HG03378 (cell line): ENCODE measurements around the gene PKN2.
"Not testable (repeated sequence)": the region's sequence is repeated elsewhere in the genome, so short reads cannot be mapped to it uniquely, and the experiment has no call there.

ENCODE experiments used
- ATAC-seq: cut with Tn5 transposase; IDR thresholded peaks from one replicate; pipeline ENCODE4 v1.9.1; 2021; ENCODE audit warnings: mild to moderate bottlenecking, moderate library complexity; ENCODE audit not compliant: unreplicated experiment

The PKN2 gene

GRCh38 chr1:88678405-88678804, 5.7 kb upstream of the PKN2 start:
- ATAC-seq = no peak

- no peak for ATAC-seq
These were observed 3.6 kb upstream of the PKN2 start for GRCh38 chr1:88680471-88680870.

GRCh38 chr1:88680911-88681622, 3.0 kb upstream of the PKN2 start:
- no peak for ATAC-seq

GRCh38 chr1:88684482-88685258, 597 bp downstream of the PKN2 start:
- ATAC-seq = peak; percentile 26

- ATAC-seq = peak; percentile 7
These were observed 1.2 kb downstream of the PKN2 start for GRCh38 chr1:88685259-88685620.

GRCh38 chr1:88691540-88691939, 7.5 kb downstream of the PKN2 start:
- ATAC-seq = no peak

- no peak for ATAC-seq
These were observed 11.7 kb downstream of the PKN2 start for GRCh38 chr1:88695781-88696180.

- ATAC-seq = no peak
These were observed 13.4 kb downstream of the PKN2 start for GRCh38 chr1:88697503-88697902.

GRCh38 chr1:88698140-88698539, 14.1 kb downstream of the PKN2 start:
- ATAC-seq = no peak

GRCh38 chr1:88698764-88699163, 14.7 kb downstream of the PKN2 start:
- ATAC-seq = no peak

- ATAC-seq = no peak
These were observed 16.4 kb downstream of the PKN2 start for GRCh38 chr1:88700425-88701013.

- ATAC-seq = peak; percentile 82
These were observed 17.2 kb downstream of the PKN2 start for GRCh38 chr1:88701275-88701674.

- not testable (repeated sequence) for ATAC-seq
These were observed 17.7 kb downstream of the PKN2 start for GRCh38 chr1:88701793-88702192.

GRCh38 chr1:88708011-88708410, 23.9 kb downstream of the PKN2 start:
- ATAC-seq = no peak

GRCh38 chr1:88712907-88713306, 28.8 kb downstream of the PKN2 start:
- ATAC-seq = not testable (repeated sequence)

- not testable (repeated sequence) for ATAC-seq
These were observed 32.5 kb downstream of the PKN2 start for GRCh38 chr1:88716571-88716970.

GRCh38 chr1:88722492-88722891, 38.4 kb downstream of the PKN2 start:
- ATAC-seq = no peak

- no peak for ATAC-seq
These were observed 42.6 kb downstream of the PKN2 start for GRCh38 chr1:88726697-88727096.

GRCh38 chr1:88727205-88727604, 43.1 kb downstream of the PKN2 start:
- no peak for ATAC-seq

GRCh38 chr1:88729297-88729696, 45.2 kb downstream of the PKN2 start:
- ATAC-seq = no peak

- no peak for ATAC-seq
These were observed 46.1 kb downstream of the PKN2 start for GRCh38 chr1:88730132-88730675.

GRCh38 chr1:88730995-88731394, 46.9 kb downstream of the PKN2 start:
- ATAC-seq = no peak
